GM18519 (cell line): Measurements from ENCODE around the gene DUSP22.
"Not testable (repeated sequence)": the region's sequence is repeated elsewhere in the genome, so short reads cannot be mapped to it uniquely, and the experiment has no call there.

Source experiments
- ATAC-seq: cut with Tn5 transposase; IDR thresholded peaks from one replicate; pipeline ENCODE4 v1.9.1; 2021; ENCODE audit warnings: mild to moderate bottlenecking, moderate library complexity; ENCODE audit not compliant: unreplicated experiment, low FRiP score

DUSP22 gene

DNA sequence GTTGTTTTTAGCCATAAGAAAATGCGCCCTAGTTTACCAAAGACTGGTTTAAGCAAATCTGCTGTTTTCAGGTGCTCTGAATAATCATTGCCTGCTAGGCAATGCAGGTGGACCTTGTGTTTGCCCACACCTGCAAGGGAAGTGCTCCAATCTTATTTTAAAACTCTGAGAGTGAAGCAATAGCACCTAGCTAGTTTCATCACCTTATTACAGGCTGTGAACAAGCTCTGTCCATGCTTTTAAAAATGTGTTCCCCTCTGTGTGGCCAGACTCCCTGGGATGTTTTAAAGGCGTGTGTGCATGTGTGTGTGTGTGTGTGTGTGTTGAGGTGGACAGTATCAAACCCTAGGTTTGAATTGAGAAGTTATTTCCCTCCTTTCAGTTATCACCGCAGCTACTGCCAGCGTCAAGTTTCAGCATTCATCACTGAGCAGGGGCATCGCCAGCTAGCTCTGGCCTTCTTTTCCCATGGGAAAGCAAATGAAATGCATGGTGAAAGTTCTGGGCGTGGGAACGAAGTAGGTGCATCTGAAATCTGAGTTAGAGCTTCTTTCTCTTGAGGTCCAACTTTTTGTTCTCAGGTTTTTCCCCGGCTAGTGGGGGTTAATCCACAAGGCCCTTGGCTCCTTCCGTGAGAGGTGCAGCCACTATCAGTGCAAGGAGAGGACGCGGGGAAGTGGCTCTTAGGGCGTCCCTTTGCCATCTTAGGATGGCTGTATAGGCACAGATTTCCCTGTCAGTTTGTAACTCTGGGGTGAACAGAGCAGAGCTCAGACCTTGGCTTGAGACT lies 30.8 kb downstream of the DUSP22 start:
- no peak for ATAC-seq

DNA sequence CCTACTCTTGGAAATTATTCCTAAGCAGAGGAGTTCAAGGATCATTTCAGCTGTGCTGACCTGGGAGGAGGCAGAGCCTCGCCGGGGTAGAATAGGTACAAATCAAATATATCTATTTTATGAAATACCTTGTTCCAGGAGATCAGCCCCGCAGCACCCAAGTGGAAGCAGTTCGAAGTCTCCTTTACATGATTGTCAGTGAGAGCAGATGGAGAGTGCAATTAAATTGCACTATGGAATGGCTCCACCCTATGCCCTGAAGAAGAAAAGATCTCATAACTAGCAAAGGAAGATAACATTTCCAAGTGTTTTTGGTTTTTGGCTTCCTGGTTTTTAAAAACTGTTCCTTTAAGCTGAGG lies 31.4 kb downstream of the DUSP22 start:
- ATAC-seq, result no peak

DNA sequence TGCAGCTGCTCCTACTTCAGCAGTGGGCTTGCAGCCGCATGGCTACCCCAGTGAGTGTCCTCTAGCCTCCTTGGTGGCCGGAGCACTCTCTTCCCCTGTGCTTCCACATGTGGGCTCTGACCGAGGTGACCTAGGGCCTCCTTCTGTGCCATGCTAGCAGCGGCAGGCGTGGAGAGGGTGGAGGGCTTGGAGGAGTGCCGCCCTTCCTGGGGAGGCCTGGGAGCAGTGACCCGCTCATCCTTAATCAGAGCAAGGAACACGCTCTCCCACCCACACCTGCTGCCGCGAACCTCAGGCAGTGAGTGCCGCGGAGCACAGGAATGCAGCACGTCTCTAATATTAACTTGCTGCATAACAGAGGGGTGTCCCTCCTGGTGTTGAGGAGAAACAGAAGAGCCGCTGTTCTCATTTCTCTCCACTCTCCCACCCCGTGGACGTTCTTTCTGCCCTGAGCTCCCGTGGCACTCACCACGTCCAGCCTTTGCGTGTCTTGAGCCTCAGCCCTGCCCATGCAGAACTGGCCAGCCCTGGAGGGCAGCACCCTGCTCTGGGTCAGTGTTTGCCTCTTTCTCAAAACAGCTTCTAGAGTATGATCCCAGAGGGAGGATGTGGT lies 31.9 kb downstream of the DUSP22 start:
- no peak for ATAC-seq

DNA sequence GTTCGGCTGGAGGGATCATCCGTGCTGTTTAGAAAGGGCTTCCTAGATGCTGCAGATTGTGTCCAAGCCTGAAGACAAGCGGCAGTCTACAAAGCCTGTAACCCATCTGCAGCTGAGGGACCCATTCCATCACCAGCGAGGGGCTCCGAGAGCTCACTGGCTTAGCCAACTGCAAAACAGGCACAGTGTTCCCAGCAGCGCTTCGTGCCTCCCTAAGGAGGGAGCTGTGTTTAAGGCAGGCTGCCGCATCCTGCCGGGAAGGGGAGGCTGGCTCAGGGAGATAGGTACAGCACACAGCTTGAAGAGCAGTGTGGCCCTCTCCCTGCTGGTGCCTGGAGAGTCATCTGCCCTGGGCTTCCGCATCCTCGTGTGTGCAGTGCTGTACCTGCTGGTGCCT lies 32.4 kb downstream of the DUSP22 start:
- ATAC-seq, result no peak

DNA sequence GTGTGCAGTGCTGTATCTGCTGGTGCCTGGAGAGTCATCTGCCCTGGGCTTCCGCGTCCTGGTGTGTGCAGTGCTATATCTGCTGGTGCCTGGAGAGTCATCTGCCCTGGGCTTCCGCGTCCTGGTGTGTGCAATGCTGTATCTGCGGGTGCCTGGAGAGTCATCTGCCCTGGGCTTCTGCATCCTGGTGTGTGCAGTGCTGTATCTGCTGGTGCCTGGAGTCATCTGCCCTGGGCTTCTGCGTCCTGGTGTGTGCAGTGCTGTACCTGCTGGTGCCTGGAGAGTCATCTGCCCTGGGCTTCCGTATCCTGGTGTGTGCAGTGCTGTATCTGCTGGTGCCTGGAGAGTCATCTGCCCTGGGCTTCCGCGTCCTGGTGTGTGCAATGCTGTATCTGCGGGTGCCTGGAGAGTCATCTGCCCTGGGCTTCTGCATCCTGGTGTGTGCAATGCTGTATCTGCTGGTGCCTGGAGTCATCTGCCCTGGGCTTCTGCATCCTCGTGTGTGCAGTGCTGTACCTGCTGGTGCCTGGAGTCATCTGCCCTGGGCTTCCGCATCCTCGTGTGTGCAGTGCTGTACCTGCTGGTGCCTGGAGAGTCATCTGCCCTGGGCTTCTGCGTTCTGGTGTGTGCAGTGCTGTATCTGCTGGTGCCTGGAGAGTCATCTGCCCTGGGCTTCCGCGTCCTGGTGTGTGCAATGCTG lies 33.0 kb downstream of the DUSP22 start:
- ATAC-seq, result not testable (repeated sequence)

DNA sequence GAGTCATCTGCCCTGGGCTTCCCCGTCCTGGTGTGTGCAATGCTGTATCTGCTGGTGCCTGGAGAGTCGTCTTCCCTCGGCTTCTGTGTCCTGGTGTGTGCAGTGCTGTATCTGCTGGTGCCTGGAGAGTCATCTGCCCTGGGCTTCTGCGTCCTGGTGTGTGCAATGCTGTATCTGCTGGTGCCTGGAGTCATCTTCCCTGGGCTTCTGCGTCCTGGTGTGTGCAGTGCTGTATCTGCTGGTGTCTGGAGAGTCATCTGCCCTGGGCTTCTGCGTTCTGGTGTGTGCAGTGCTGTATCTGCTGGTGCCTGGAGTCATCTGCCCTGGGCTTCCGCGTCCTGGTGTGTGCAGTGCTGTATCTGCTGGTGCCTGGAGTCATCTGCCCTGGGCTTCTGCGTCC lies 33.8 kb downstream of the DUSP22 start:
- not testable (repeated sequence) for ATAC-seq

DNA sequence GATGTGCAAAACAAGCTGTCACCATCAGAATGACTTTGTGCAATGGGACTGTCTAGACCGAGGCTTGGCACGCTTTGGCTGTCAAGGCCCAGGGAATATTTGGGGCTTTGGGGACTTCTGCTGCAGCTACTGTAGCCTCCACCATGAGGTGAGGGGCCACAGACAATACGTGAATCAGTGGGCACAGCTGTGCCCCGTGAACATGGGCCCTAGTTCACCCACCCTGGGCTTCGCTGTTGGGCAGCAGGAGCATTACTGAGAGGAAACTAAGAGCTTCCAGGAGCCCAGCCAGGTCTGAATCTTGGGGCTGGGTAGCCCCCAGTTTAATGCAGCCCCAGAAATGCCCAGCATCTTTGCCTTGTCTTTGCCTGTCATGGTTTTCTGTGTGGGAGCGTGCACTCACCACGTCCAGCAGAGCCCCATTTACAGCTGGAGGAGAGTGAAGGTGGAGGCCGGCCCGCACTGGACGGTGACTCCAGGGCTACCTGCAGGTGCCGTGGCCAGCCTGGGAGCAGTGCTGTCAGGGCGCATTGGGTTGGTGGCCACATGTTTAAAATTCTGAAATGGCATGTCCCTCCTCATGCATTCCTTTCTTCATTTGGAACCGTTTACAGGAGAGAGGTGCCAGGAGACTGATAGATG lies 34.7 kb downstream of the DUSP22 start:
- ATAC-seq, result no peak

DNA sequence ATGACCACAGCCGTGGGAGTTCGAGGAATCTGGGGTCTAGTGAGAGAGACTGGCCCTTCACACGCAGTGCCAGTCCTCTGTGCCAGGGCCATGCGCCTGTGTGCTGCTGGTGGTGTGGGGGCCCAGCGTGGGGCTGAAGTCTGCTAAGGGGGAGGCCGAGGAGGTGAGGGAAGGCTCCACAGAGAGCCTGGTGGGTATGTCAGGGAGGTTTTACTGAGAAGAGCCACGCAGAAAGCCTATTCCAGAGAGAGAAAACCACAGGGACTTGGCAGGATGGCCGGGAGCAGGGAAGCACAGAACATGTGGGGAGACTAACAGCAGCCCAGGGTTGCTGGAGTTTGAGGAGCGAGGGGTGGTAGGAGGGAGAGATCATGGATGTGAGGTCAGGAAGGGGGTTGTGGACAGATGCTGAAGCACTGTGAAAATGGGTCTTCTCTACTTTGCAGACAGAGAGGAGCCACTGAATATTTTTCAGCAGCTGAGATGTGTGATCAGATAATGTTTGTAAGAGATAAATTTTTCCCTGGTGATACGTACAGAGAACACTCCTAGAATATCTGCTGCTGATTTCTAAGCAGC lies 35.3 kb downstream of the DUSP22 start:
- no peak for ATAC-seq

DNA sequence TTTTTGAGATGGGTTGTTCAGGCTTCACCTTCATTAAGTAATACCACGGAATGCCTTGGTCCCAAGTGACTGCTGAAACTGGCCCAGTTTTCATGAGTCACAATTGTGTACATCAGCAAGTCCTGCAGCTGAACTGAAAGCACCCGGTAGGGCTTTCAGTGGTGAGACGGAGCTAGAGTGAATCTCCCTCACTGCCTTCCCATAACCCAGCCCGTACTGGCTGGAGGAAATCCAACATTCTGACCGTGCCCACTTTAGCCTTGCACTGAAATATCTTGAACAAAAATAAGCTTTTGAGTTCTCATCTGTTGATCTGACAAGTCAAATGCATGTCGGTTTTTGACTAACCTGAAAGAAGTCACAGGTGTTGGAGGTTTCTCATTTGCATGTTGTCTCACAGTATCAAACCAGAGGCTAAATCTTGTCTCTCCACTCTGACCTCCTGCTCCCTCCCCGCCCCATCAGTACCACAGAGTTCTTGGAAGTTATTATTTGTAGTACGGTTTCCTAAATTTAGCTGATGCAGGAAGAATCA lies 35.9 kb downstream of the DUSP22 start:
- peak; percentile 70 for ATAC-seq

DNA sequence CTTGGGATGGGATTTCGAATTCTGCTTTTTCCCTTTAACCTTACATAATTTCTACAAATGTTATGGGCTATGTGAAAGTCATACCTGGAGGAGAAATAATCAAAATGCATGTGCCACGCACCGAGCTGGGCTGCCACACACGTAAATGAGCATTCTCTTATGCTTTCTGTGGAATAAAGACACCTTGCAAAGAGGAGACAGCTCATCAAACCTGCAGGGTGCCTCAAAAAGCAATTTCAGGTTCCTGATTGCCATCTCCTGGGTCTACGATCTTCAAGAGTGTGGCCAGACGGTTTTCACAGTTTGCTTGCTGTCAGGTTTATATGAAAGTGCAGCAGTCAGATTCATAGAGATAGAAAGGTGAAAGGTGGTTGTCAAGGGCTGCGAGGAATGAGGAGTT lies 36.6 kb downstream of the DUSP22 start:
- ATAC-seq, result no peak

DNA sequence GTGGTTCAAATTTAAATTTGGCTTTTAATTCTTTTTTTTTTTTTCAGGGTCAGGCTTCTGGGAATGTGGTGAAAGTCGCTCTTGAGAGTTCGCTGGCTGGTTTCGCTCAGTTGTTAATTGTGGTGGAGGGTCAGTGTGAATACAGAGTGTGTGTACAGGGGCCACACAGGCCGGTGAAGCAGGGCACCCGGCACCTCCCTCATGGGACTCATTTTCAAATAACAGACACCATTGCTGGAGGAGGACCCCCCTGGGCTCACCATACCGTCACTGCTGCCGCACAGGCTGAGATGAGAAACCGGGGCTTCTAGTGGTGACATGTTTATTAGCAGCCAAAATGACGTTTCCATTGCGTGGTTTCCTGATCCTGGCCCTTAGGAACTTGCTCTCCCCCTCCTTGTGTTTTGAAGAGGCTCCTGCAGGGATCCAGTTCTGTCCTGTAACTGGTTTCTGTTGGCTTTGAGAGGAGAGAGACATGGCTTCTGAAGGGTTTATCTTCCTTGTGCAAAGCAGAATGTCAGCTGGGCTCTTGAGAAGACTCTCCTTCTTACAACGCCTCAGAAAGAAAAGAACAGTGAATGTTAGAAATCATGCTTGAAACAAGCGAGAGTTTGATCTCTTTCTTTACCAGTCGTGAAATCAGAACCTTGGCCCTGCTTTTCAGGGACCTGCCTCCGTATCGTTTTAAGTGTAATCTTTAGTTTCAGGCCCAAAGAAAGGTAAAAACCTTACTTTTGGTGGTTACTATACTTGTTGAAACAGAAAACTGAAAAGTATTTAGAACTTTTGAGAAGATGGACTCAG lies 37.8 kb downstream of the DUSP22 start:
- ATAC-seq, result no peak

DNA sequence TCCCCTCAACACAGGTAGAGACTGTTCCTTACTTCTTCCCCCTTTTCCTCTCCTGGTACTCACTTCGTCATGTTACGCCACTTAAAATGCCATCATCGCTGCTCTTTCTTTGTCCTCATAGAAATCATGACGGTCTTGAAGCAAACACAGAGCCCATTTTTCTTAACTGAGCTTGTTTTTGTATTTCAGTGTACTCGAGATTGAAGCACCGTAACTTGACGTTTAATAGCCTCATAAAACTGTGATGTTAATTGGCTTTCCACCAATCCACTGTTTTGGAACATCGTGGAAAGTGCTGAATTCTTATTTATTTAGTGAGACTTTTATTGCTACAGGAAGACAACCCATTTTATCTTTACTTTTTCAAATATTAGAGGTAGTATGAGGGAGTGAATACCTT lies 38.7 kb downstream of the DUSP22 start:
- no peak for ATAC-seq

DNA sequence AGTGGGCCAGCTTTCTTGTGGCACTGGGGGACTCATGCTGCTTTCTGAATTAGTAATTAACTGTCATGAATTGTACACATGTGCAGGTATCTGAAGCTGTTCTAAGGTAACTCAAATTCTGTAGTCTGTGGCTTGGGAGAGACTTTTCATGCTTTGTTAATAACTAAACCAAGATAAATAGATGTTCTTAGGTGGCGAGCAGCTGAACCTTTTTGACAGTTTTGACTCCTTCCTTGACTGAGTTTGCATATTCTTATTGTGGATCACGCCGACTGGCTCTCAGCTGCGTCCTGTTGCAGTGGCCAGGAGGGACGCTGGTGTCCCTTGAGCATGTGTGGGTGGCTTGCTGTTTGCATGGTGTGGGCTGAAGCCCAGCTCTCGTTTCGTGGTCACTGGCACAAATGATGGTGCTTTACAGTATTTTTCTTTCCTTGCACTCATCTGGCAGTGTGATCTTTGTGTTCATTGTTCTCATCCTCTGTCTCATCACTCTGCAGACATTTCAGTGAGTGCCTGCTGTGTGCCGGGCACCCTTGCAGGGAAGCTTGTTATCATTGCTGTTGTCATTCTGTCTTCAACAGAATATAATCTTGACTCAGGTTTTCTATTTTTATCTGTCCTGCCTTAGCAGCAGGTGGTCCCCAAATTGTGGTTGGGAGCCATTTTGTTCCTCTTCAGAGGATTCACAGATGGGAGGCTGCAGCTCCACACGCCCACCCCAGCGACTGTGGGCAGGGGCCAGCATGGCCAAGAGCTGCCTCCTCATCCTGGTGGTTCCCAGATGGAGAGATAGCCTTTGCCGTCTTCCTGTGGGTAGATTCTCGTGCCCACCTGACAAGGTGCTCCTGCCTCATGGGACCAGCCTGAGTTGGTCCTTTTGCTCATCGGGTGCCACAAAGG lies 39.6 kb downstream of the DUSP22 start:
- ATAC-seq, result peak; percentile 35

DNA sequence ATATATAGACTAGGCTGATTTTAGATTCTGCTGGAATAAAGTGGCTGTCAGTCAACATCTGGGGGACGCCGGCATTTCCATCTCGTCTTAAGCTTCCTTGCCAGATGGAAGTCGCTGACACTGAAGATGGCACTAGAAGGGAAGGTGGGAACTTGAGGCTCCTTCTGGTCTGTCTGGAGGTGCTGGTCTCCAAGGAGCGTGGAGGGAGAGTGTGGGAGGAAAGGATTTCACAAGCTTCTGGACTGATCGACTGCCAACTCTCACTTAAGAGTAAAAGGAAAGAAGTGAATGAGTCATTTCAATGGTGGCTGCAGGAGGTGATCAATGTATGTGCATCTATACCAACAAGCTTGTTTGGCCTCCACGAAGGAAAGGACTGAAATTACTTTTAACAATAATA lies 40.4 kb downstream of the DUSP22 start:
- ATAC-seq, result no peak

DNA sequence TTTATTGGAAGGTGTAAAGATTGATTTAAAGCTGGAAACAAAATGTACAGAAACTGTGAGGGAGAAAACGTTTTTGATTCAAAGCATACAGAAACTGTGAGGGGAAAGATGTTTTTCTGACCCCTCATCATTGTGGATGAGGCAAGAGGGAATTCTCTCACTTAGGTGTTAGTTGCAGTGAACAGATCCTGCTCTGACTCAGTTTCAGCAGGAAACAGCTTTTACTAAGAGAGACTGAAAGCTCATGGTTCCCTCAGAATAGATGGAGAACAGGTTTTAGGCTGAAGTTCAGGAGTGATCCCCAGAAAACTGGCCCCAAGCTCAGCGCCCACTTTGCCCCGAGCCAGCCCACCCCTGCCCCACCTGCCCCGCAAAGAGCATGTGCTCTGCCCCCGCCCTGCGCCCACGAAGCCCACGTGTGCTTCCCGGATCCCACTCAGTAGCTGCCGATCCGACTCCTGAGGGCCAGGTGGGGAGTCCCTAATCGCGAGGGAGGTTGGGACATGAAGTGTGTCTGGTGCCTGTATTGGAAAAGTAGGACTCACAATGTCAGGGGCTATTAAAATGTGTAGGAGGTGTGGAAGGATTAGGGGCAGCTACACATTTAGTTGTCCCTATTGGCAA lies 41.2 kb downstream of the DUSP22 start:
- no peak for ATAC-seq

DNA sequence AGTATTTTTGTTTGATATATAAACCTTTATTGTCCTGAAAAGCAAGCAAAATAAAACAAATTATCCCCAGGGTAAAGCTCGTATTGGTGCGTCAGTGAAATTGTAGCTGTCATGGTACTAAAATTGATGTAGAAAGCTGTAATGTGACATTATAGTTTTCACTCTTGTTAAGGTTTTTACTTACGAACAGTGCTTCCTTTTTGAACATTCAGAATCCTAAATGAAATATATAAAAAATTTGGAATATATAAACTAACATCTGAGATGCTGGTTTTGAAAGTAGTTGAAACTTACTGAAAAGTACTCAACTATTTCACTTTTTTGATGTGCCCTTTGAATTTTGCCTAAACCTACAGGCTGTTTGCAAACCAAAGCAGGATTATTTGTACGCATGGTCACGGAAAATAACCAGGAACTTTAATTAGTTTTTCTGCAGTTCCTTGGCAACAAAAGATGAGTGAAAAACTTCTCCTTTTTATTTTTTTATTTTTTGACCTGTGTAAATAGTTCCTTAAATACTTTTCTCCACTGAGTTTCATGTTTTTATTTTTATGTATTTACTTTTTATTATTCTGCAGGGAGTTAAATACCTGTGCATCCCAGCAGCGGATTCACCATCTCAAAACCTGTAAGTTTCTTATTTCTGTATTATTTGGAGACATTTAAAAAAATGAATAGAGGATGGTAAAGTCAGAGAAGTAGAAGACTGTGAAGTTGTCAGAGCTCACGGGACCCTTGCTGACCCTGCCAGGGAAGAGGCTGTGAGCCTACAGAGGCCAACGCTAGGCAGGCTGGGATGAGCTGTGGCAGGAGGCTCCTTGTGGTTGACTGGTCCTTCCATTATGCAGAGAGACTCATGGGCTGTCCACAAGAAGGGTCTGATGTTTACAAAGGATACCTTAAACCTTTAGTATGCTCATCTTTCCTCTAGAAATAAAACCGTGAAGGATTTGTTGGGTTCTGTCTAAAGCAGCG lies 42.5 kb downstream of the DUSP22 start:
- no peak for ATAC-seq

DNA sequence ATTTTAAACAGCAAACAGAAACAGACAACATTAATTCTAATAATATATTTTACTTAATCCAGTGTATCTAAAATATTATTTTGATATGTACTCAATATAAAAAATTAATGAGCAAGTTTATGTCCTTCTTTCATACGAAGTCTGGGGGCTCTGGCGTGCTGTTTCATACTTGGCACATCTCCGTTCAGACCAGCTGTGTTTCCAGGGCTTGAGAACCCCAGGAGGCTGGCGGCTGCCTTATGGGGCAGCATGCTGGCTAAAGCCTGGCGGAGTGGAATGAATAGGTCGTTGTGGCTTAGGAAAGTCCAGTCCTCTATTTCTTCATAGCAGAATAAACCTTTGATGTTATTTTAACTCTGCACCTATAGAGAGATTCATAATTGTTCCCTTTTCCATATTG lies 43.3 kb downstream of the DUSP22 start:
- no peak for ATAC-seq
